Activated naive CD8-positive, alpha-beta T cell treated with anti-CD3 and anti-CD28 coated beads, Interleukin-2, amount 10 ng/mL, durations not matched to agents 7 days and 5 days (primary cell): ENCODE data around the gene HOXC9. TPM values are rescaled to one million over a fixed set of nuclear protein-coding genes. Genes with fewer than 3 reads are reported as not detected.
A peak's percentile ranks its signal among the peaks of the same experiment; 100 is the strongest.

ENCODE experiments used
- ATAC-seq: fragments of 150-1000 bp; cut with Tn5 transposase; one replicate; pipeline ENCODE4 v1.10.0; 2021; ENCODE audit warnings: low read depth, moderate library complexity
- POLR2A ChIA-PET: fragments of 350-600 bp; sonication (Branson Sonifier 250); formaldehyde crosslinking; loops from one replicate; lab custom pipeline; 2021; ENCODE audit warnings: antibody characterized with exemption; lab: Charles Lee
- DNase-seq: peaks from one replicate; pipeline ENCODE4 v3.0.0; 2021
- H3K27ac Mint-ChIP-seq: one replicate; pipeline ENCODE4 v1.8.0; 2022; ENCODE audit warnings: mild to moderate bottlenecking, mixed read lengths
- H3K27me3 Mint-ChIP-seq: one replicate; pipeline ENCODE4 v1.8.0; 2022; ENCODE audit warnings: mild to moderate bottlenecking, moderate library complexity, mixed read lengths
- H3K36me3 Mint-ChIP-seq: one replicate; pipeline ENCODE4 v1.8.0; 2021; ENCODE audit warnings: mild to moderate bottlenecking, mixed read lengths
- H3K4me1 Mint-ChIP-seq: one replicate; pipeline ENCODE4 v1.8.0; 2021; ENCODE audit warnings: mixed read lengths
- H3K4me3 Mint-ChIP-seq: one replicate; pipeline ENCODE4 v1.8.0; 2022; ENCODE audit warnings: mild to moderate bottlenecking, moderate library complexity, mixed read lengths
- H3K9me3 Mint-ChIP-seq: one replicate; pipeline ENCODE4 v1.8.0; 2021; ENCODE audit warnings: mixed read lengths
- total RNA-seq, 2 experiments: library from RNA; stranded (reverse); gene quantifications; one replicate each; pipeline ENCODE4 v1.2.3, GENCODE V29; 2021

HOXC9 gene
- total RNA-seq, 2 experiments from 2014 or later, result not detected

DNA sequence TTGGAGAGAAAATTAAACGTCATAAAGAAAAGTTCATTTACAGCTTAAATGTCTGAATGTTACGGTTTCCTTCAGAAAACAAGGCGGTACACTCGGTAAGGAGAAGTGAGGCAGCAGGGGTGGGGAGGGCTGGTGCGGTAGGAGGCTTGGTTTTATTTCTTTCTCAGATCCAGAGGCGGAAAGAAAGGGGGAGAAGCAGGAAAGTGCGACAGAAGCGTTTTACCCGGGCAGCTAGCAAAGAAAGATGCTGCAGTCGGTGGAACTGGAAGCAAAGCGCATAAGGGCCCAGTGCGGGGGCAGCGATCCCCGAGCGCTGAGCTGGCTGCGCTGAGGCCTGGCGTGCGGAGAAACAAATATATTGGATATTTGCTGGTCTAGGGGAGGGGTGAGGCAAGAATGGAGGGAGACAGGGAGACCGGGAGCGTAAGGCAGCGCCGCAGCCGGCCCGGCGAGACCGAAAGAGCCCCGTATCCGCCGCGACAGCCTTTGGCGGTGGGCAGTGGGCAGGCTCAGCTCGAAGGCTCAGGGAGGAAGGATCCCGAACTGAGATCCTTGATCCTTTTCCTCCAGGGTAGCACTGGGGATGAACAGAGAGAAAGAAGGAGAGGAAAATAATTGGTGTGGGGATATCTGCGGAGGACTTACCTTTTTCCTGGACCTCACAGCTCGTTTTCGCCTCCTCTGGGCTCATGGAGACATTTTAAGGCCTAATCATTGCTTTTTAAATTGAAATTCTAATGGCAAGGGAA, 33.4 kb upstream of the HOXC9 start:
- DNase-seq (no peak), ATAC-seq (no peak)
- Mint-ChIP-seq H3K27me3 (peaks cover 98% of the 10 kb centered on the region), H3K9me3 (no peaks in the 10 kb centered on the region), H3K27ac (peak overlapping the region; percentile 55), H3K4me1 (peaks cover 14% of the 10 kb centered on the region), H3K4me3 (peak overlapping the region; percentile 29), H3K36me3 (peaks cover 2% of the 10 kb centered on the region)
- POLR2A ChIA-PET, result no interaction called here

DNA sequence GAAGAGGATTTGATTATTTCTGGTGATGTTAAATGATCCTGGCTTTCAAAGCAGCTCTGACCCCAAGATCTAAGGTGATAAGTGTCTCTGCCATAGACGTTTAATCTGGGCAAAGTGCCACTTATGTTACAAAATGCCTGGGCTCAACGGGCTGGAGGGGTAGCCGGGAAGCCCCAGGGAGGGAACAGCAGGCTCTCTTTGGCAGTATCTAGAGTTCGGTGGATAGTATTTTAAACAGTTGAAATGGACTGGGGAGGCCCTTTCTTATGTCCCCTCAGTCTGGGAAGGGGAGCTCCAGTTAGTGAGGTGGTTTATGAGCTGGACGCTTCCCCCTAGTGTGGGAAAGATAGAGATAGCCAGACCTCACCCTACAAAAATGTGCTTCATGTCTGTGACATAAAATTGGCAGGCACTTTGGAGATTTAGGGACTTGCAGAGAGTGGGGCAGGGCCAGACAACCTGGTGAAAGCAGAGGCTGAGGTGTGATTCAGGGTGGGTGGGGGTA, 32.5 kb upstream of the HOXC9 start:
- Mint-ChIP-seq H3K4me1 (peaks cover 14% of the 10 kb centered on the region), H3K36me3 (peaks cover 2% of the 10 kb centered on the region), H3K27me3 (peaks cover 99% of the 10 kb centered on the region), H3K9me3 (no peaks in the 10 kb centered on the region), H3K4me3 (no peak overlapping the region), H3K27ac (no peak overlapping the region)
- DNase-seq, result no peak
- POLR2A ChIA-PET, result no interaction called here
- ATAC-seq, result no peak

DNA sequence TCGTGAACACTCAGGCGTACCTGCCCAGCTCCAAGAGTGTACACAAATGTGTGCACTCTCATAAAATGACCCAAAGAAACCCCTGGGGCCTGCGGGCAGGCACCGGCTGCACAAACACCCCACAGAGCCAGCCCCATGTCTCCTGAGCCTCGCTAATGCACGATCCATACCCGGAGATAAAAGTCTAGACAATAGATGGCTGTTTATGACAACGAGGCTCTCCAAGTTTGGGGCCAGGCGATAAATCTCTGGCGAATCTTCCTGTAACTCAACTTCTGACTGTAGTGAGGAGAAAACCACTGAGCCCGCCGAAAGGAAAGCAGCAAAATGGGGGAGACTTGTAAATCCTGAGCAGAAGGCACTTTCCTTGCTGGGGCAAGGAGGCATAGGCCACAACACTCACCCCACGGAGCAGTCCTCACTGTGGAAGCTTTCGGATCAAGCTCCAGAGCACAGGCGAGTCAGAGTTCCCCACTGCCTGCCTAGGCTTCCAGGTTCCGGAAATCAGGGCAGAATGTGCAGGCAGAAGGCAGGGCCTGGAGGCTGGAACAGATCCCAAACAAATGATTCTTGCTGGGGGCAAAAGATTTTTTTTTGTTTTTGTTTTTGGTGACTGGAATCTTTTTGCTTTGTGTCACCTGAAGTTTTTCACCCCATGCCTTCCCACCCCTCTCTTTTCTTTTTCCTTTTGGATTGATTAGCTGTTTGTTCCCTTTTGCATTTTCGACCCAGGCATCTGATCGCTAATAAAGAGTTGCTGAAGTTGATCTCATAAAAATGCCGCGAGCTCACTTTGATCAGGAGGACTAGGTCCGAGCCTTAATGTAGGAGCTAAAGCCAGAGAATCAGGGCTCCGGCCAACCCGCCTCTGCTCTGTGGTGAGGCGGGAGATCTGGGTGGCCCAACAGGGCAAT, 31.5 kb upstream of the HOXC9 start:
- DNase-seq (no peak), ATAC-seq (no peak)
- Mint-ChIP-seq H3K4me3 (no peak overlapping the region), H3K4me1 (peaks cover 16% of the 10 kb centered on the region), H3K9me3 (peaks cover 2% of the 10 kb centered on the region), H3K36me3 (peaks cover 2% of the 10 kb centered on the region), H3K27me3 (peaks cover 99% of the 10 kb centered on the region), H3K27ac (no peak overlapping the region)
- POLR2A ChIA-PET, result no interaction called here

DNA sequence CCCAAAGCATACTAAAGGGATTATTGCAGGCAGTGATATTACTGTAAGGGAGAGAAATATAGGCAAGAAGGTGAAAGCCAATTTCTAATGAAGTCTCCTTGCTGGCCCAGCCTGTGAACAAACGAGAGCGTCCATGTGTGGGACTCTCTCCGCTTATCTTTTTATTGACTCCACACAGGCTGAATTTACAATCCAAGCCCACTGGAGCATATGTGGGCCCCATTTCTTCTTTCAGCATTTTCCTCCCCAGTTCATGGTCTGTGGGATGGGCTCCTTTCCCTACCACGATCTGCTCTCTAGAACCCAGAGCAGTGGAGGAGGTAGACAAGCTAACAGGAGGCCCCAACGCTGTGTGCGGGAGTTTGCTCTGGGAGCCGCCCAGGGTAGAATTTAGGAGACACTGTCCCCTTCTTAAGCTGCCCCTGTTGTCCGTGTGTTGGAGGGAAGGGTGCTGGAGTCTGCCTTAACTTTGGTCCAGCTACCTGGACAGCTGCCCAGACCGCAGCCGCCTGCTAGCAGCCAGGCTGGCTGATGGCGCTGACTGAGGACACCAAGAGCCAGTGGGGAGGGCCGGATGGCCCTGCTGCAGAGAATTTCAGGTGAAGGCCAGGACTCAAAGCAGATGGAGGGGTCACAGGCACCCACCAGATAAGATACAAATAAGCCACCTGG, 30.2 kb upstream of the HOXC9 start:
- H3K4me1 Mint-ChIP-seq, result peaks cover 13% of the 10 kb centered on the region
- DNase-seq (no peak), ATAC-seq (no peak)
- H3K9me3 Mint-ChIP-seq, result peaks cover 2% of the 10 kb centered on the region
- H3K36me3 Mint-ChIP-seq, result peaks cover 2% of the 10 kb centered on the region
- no peak overlapping the region for H3K27ac Mint-ChIP-seq
- POLR2A ChIA-PET, result no interaction called here
- H3K27me3 Mint-ChIP-seq, result peaks cover 93% of the 10 kb centered on the region
- H3K4me3 Mint-ChIP-seq, result no peak overlapping the region

DNA sequence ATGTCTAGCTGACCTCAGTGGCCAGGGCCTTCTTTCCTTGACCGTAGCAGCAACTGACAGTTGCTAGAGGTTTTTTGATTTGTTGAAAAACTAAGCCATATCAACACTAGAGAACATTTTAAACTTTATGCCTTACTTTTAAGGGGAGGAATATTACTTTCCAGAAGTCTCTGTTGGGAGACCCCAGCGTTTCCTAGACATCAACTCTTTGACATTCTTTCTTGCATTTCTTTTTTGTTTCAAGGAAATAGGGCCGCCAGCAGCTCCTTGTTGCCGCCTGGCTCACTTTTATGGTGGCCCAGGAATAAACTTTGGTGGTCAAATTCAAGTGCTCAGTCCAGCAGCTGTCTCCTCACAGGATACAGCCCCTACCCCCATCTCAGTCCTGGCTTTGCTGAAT, 29.5 kb upstream of the HOXC9 start:
- H3K9me3 Mint-ChIP-seq, result peaks cover 2% of the 10 kb centered on the region
- no peak for DNase-seq
- H3K27ac Mint-ChIP-seq, result no peak overlapping the region
- peaks cover 13% of the 10 kb centered on the region for H3K4me1 Mint-ChIP-seq
- peaks cover 90% of the 10 kb centered on the region for H3K27me3 Mint-ChIP-seq
- POLR2A ChIA-PET, result no interaction called here
- ATAC-seq, result no peak
- no peak overlapping the region for H3K4me3 Mint-ChIP-seq
- peaks cover 2% of the 10 kb centered on the region for H3K36me3 Mint-ChIP-seq

DNA sequence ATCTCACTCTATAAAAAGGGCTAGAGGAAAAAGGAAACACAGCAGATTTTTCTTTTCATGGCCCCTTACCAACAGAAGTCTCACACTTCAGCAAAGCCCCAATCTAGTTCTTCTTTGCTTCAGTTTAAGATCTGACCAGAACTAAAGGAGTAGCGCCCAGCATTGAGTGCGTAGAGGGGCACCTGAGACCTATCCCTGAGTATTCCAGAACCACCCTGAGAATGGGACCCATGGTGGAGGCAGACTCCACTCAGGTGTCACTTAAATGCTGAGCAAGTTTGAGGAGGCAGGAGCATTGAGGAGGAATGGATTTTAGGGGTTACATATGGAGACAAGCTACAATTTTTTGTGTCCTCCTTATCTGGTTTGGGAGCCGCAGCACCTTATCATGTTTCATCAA, 28.8 kb upstream of the HOXC9 start:
- peaks cover 90% of the 10 kb centered on the region for H3K27me3 Mint-ChIP-seq
- ATAC-seq (no peak), DNase-seq (no peak)
- no peak overlapping the region for H3K27ac Mint-ChIP-seq
- peaks cover 2% of the 10 kb centered on the region for H3K9me3 Mint-ChIP-seq
- H3K4me3 Mint-ChIP-seq, result no peak overlapping the region
- no peaks in the 10 kb centered on the region for H3K36me3 Mint-ChIP-seq
- H3K4me1 Mint-ChIP-seq, result peaks cover 15% of the 10 kb centered on the region
- POLR2A ChIA-PET, result no interaction called here

DNA sequence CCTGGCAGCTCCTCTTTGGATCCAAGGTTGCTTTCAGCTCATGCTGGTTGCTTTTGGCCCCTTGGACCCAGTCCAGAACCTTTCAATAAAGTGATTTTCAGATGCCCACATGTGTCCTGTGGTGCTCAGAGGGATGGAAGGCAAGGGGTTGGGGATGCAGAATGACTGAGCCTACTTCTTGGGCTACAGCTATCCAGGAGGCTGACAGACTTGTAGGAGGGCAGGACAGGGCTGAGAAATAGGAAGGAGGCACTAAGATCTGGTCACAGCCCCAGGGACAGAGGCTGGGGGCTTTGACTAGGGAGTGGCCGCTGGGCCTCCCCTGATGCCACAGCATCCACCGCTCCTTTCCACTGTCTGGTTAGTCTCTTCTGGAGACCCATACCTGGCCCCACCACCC, 28.3 kb upstream of the HOXC9 start:
- Mint-ChIP-seq H3K27me3 (peaks cover 90% of the 10 kb centered on the region), H3K27ac (no peak overlapping the region), H3K9me3 (peaks cover 2% of the 10 kb centered on the region), H3K4me1 (peaks cover 10% of the 10 kb centered on the region), H3K36me3 (no peaks in the 10 kb centered on the region), H3K4me3 (no peak overlapping the region)
- ATAC-seq, result no peak
- POLR2A ChIA-PET, result no interaction called here
- no peak for DNase-seq

DNA sequence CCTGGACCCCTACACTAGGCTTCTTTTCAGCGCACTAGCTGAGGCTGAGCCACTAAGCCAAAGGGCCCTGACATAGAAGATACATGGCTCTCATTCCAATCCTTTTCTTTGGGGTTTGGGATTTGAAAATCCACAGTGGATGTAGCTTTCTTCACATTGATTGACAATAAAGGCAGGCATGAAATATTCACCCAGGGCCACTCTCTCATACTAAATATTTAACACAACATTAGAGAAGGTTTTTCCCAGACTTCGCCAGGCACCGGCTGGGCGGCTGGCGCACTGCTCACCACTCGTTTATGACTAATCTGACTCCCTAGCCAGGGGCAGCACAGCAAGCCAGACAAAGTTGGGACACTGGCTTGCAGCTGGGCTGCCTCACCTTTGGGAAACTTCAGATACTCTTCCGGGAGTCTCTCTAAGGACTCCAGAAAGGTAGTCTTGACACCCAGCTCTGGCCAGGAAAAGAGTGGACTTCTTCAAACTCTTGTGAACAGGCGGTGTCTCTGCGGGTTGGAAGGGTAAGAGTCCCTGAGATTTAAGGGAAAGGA, 27.7 kb upstream of the HOXC9 start:
- Mint-ChIP-seq H3K9me3 (peaks cover 2% of the 10 kb centered on the region), H3K4me3 (no peak overlapping the region), H3K36me3 (no peaks in the 10 kb centered on the region), H3K4me1 (peaks cover 9% of the 10 kb centered on the region), H3K27me3 (peaks cover 90% of the 10 kb centered on the region), H3K27ac (no peak overlapping the region)
- ATAC-seq (no peak), DNase-seq (no peak)
- POLR2A ChIA-PET, result no interaction called here

DNA sequence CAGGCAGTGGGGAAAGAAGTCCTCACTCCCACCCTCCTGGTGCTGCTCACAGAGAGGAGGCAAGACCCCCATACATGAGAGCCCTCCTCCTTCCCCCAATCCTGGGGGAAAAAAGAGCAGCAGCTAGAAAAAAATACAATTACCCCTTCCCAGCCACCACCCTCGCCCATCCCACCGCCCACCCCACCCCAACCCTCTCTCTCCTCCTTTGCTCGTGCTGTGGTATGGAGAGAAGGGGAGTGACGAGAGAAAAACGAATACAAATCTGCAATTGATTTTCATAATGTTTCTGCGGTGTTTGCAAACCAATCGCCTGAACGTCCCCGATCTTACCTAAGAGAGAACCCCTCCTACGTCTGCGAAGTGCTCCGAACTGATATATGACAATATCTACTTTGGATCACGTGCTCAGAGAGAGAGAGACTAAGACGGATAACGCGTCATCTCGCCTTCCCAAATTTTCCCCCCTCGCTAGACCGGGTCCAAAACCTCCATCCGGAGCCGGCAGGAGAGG, 27.2 kb upstream of the HOXC9 start, which contains the start of gene HOXC11:
Gene HOXC11 (plus strand): TSS at position 405 of the 514 bp plus-strand sequence. CDS start 116 bp downstream, outside the sequence.
- peak within 1 kb of the TSS; percentile 71 for H3K27ac Mint-ChIP-seq

DNA sequence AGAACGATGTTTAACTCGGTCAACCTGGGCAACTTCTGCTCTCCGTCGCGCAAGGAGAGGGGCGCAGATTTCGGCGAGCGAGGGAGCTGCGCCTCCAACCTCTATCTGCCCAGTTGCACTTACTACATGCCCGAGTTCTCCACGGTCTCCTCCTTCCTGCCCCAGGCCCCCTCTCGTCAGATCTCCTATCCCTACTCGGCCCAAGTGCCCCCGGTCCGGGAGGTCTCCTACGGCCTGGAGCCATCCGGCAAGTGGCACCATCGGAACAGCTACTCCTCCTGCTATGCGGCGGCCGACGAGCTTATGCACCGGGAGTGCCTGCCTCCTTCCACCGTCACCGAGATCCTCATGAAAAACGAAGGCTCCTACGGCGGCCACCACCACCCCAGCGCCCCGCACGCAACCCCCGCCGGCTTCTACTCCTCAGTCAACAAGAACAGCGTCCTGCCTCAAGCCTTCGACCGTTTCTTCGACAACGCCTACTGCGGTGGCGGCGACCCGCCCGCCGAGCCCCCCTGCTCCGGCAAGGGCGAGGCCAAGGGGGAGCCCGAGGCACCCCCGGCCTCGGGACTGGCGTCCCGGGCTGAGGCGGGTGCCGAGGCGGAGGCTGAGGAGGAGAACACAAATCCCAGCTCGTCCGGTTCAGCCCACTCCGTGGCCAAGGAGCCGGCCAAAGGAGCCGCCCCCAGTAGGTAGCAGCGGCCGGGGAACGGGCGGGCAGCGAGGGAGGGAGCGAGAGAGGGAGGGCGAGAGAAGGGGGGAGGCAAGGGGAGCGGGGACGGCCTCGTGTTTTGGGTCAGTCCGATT, 26.5 kb upstream of the HOXC9 start:
- H3K27ac Mint-ChIP-seq, result peak overlapping the region; percentile 71
- peaks cover 2% of the 10 kb centered on the region for H3K9me3 Mint-ChIP-seq
- H3K36me3 Mint-ChIP-seq, result no peaks in the 10 kb centered on the region
- ATAC-seq (no peak), DNase-seq (no peak)
- POLR2A ChIA-PET, result no interaction called here
- H3K4me3 Mint-ChIP-seq, result peak overlapping the region; percentile 30
- peaks cover 12% of the 10 kb centered on the region for H3K4me1 Mint-ChIP-seq
- H3K27me3 Mint-ChIP-seq, result peaks cover 90% of the 10 kb centered on the region

More for the DNA sequence above, 27.2 kb upstream of the HOXC9 start, which contains the start of gene HOXC11:
- POLR2A ChIA-PET, result no interaction called here
- peaks cover 90% of the 10 kb centered on the region for H3K27me3 Mint-ChIP-seq
- ATAC-seq, result no peak
- DNase-seq, result no peak
- H3K36me3 Mint-ChIP-seq, result no peaks in the 10 kb centered on the region
- peaks cover 2% of the 10 kb centered on the region for H3K9me3 Mint-ChIP-seq
- H3K4me1 Mint-ChIP-seq, result peaks cover 9% of the 10 kb centered on the region
- peak within 1 kb of the TSS; percentile 30 for H3K4me3 Mint-ChIP-seq

DNA sequence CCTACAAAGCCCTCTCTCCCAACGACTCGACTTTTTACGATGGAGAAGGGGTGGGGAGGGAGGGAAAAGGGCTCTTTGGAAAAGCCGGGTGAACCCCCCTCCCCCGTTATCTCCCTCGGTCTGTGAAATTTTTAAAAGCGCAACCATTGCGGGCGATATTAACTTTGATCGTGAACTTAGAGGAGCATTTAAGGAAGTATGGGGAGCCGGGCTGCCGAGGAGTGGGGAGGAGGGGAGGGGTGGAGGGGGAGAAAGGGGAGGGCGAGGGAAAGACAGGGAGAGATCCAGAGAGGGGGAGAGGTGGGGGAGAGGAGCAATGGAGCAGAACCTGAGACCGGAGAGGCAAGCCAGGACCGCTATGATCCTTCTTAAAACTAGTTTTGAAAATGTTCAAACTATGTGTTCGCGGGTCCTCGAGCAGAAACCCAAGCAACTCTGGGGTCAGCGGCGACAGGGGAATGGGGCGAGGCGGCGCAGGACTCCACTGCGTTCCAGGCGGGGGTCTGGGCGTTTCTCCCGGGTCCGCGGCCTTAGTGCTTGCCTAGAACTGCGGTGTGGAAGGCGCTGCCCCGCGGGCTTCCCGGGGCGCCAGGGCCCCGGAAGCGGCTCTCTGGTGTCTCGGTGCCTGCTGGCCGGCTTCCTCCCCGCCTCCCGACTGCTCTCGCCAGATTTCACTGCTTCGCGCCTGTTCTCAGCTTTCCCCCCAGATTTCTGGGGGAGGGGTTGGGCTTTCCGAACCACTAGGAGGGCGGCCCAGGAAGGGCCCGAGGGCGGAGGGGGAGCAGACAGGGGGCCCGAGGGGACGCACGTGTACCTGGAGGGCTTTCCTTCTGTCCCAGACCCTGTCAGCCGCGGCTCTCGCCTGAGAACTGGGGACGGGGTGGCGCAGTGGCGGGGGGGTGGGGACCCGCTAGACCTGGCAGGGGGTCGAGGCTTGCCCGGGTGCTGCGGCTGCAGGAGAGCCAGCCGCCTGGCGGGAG, 25.6 kb upstream of the HOXC9 start, which contains the start of gene HOTAIR:
Gene HOTAIR (minus strand): TSS at position 871 of the 980 bp plus-strand sequence.
- peak; percentile 59 for DNase-seq
- POLR2A ChIA-PET, result no interaction called here

More for the DNA sequence above, 25.6 kb upstream of the HOXC9 start, which contains the start of gene HOTAIR:
- Mint-ChIP-seq H3K4me1 (peaks cover 12% of the 10 kb centered on the region), H3K4me3 (peak within 1 kb of the TSS; percentile 51), H3K27ac (peak within 1 kb of the TSS; percentile 60), H3K27me3 (peaks cover 90% of the 10 kb centered on the region), H3K36me3 (no peaks in the 10 kb centered on the region), H3K9me3 (peaks cover 2% of the 10 kb centered on the region)
- no peak for ATAC-seq
